Activated effector memory CD4-positive, alpha-beta T cell treated with anti-CD3 and anti-CD28 coated beads, Interleukin-2, amount 50 U/mL, for 16 hours (primary cell): ENCODE data around the gene HNRNPUL2.
"Not testable (repeated sequence)": the region's sequence is repeated elsewhere in the genome, so short reads cannot be mapped to it uniquely, and the experiment has no call there.

Experiments used
- DNase-seq: peaks from one replicate; pipeline ENCODE4 v3.0.0-alpha.2; 2020

The HNRNPUL2 gene

DNA sequence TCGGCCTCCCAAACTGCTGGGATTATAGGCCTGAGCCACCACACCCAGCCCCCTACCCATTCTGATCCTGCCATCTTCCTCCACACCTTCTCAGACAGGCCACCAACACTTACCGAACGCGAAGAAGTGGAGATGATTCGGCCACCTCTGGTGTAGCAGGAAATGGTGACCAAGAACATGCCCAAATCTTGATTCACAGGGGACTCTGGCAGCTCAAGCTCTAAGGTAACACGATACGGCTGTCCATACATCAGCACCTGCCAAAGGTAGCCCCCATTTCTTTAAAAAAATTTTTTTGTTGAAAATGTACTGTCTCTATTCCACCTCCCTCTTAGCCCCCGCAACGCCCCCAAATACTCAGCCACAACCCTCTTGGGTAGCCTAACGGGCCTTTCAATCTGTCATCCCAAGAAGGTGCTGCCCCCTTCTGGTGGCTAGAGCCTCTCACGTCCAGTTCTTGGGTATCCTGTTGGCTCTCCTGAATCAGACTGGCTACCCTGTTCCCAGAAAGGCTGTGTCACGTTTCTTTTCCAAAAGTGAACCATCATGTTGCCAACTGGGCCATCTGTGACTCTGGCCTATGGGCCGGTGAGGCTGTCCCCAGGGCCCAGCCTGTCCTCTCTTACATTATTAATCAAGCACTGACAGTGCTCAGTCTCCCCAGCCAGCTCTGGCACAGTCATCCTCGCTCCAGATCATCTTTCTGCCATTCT, 32.6 kb downstream of the HNRNPUL2 start:
- peak; percentile 91 for DNase-seq

DNA sequence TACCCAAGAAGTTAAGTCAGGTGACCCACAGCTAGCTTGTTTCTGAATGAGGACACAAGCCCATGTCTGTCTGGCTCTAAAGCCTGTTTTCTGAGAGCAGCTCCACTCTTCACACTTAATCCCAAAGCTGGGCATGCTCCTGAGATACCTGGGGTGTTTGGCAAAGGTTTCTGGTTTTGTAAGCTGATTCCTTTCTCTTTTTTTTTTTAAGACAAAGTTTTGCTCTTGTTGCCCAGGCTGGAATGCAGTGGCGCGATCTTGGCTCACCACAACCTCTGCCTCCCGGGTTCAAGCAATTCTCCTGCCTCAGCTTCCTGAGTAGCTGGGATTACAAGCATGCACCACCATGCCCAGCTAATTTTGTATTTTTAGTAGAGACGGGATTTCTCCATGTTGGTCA, 33.6 kb downstream of the HNRNPUL2 start:
- not testable (repeated sequence) for DNase-seq

- no peak for DNase-seq
Measured at GRCh38 chr11:62689421-62690183, 37.7 kb downstream of the HNRNPUL2 start, which contains the start of gene LRRN4CL. TSS of gene LRRN4CL (minus strand) at chr11:62689530. CDS start at chr11:62688508, 1,022 bp downstream.

DNA sequence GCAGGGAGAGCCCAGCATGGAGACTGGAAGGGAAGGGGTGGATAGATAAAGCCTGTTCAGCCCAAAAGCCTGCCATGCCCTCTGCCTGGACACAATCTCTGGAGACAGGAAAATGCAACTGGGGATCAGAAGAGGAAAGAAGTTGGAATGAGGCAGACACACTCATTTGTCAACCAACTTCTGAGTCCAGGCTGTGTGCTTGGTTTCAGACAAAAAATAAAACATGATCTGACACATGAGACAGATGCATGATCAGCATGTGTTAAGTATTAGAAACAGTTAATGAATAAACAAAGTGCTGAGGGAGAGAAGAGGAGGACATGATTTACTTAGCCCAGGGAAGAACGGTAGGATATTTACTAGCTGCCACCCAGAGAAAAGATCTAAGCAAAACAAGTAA, 38.8 kb downstream of the HNRNPUL2 start:
- DNase-seq = no peak

DNA sequence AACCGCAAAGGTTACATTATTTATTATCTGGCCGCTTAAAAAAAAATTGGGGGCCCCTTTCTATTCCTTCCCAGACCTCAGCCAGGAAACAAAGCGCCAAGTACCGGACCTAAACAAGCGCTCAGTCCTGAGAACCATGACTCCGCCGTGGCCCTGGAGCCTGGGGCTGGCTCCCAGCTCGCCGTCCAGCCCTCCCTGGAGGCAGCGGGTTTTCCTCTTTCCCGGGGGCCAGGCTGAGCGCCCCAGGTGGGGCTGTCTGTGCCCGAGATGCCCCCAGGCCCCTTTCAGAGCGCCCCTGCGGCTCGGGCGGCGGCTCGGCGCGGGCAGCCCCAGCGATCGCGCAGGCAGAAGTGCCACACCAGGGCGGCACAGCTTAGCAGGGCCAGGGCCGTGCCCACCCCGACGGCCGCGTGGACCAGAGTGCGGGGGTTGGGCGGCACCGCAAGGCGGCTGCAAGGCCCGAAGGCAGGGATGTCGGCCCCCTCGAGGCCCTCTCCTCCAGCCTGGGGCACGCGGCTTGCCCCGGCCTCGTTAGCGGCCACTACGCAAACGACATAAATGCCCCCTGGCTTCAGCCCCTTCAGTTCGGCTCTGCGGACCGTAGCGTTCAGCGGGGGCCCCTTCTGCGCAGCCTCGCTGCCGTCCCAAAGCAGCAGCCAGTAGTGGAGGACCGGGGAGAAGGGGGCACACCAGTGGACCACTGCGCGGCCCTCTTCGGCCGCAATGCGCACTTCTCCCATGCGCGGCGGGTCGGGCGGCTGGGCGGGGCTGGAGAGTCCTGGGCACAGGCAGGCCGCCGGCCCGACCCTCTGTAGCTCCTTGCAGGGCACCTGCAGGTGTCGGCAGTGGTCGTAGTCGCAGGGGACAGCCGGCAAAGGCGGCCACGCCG, 39.5 kb downstream of the HNRNPUL2 start:
- no peak for DNase-seq

- DNase-seq = no peak
Measured at GRCh38 chr11:62682518-62682917, 44.7 kb downstream of the HNRNPUL2 start.

GRCh38 chr11:62680825-62681240, 46.4 kb downstream of the HNRNPUL2 start:
- no peak for DNase-seq

DNA sequence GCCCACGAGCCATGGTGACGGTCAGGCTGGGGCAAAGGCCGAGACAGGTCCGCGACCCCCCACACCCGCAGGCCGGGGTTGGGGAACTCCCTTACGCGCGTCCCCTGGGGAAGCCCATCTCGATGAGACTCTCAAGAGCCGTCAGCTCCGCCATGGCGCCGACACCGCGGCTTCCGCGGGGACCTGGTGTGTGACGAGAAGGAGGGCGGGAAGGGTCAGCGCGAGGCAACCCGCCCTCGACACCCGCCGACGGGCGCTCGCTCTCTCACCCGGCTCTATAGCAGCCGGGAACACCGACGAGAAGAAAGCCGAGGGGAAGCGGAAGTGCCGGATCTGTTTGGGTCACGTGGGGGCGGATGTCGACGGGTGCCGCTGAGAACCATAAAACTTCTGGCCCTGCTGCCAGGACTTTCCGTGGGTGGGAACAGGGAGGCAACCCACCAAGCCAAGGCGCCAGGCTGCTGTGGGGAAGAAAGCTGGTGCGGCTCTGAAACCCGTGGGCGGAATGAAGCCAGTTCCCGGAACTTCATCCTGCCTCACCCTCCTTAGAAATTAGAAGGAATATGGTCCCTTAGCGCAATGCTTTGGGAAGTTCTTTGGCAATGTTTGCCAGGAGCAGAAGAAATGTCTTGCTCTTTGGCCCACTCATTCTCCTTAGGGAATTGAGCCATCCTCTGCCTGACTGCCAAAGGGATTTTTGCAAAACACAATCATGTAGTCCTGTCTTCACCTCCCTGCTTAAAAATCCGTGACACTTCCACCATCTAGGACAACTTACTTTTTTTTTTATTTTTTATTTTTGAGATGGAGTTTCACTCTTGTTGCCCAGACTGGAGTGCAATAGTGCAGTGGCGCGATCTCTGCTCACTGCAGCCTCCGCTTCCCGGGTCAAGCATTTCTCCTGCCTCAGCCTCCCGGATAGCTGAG, 48.2 kb downstream of the HNRNPUL2 start, which contains the start of gene UBXN1:
UBXN1 (minus strand) TSS at position 304 of the 927 bp plus-strand sequence; CDS start at position 154, 150 bp downstream.
- peak; percentile 94 for DNase-seq

- DNase-seq = no peak
Measured at GRCh38 chr11:62678433-62678769, 48.9 kb downstream of the HNRNPUL2 start.

DNA sequence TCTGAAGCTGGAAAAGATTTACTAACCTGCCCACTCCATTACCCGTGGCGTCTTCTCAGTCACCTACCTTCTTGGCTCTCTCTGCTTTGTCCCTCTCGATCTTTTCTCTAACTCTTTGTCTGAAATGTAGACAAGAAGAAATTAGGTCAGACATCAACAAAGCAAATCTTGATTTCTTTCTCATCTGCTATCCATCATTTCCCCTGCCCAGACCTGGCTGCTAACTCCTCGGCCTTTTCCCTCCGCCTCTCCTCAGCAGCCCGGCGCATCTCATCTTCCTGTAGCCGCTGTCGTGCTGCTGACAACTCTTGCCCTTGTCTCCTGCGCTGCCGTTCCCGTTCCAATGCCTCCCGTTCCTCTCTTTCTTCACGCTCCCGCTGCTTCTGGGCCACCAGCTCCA, 49.5 kb downstream of the HNRNPUL2 start:
- no peak for DNase-seq

GRCh38 chr11:62677156-62677555, 50.1 kb downstream of the HNRNPUL2 start:
- no peak for DNase-seq

- DNase-seq = no peak
Measured at GRCh38 chr11:62676698-62677097, 50.6 kb downstream of the HNRNPUL2 start.

- not testable (repeated sequence) for DNase-seq
Measured at GRCh38 chr11:62675415-62675814, 51.8 kb downstream of the HNRNPUL2 start.

- DNase-seq = no peak
Measured at GRCh38 chr11:62673196-62673525, 54.1 kb downstream of the HNRNPUL2 start.

DNA sequence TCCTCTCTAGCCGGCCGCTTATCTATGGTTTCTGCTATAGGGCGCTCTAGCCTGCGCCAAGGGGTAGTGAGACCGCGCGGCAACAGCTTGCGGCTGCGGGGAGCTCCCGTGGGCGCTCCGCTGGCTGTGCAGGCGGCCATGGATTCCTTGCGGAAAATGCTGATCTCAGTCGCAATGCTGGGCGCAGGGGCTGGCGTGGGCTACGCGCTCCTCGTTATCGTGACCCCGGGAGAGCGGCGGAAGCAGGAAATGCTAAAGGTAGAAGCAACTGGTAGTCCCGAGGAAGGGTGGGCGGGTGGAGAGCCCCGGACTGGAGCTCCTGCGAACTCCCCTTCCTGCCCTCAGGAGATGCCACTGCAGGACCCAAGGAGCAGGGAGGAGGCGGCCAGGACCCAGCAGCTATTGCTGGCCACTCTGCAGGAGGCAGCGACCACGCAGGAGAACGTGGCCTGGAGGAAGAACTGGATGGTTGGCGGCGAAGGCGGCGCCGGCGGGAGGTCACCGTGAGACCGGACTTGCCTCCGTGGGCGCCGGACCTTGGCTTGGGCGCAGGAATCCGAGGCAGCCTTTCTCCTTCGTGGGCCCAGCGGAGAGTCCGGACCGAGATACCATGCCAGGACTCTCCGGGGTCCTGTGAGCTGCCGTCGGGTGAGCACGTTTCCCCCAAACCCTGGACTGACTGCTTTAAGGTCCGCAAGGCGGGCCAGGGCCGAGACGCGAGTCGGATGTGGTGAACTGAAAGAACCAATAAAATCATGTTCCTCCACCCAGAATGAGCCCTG, 55.5 kb downstream of the HNRNPUL2 start, which contains the start of the genes LBHD1 and UQCC3:
LBHD1 (minus strand) TSS at position 660 of the 782 bp plus-strand sequence. CDS start 2,236 bp downstream, outside the sequence.
UQCC3 (plus strand) TSS at position 66 of the 782 bp plus-strand sequence; CDS start at position 139, 73 bp downstream.
- DNase-seq = peak; percentile 89

- DNase-seq = no peak
Measured at GRCh38 chr11:62671236-62671607, 56.0 kb downstream of the HNRNPUL2 start.

DNA sequence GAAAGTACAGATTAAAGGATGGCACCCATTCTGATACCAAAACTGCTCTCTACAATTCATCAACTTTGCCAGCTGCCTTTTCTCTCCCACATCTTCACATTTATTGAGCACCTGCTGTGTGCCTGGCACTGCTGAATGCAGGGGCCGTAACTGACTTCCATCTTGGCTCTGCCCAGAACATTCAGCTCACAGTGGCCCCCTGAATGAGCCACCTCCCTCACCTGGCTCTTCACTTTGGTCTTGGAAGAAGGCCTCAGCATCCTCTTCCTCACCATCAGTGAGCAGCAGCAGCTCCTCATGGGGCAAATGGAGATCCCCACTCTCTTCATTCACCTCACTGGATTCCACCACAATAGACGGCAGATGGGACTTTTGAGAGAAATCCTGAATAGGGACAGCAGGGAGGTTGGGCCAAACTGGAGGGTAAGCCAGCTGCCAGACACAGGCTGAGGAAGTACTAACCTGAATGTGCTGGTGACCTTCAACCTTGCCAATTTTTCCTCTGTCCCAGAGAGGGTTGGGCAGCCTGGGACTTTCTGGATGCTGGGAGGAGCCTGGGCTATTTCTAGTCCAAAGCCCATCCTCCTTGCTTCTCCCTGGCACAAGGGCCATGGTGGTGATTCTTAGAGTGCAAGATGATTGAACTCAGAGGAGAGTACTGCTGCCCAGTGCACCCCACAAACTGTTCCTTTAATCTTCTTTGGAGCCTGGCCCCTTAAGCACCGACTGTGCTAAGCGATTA, 57.7 kb downstream of the HNRNPUL2 start:
- no peak for DNase-seq

GRCh38 chr11:62667460-62667859, 59.8 kb downstream of the HNRNPUL2 start:
- DNase-seq = no peak

DNA sequence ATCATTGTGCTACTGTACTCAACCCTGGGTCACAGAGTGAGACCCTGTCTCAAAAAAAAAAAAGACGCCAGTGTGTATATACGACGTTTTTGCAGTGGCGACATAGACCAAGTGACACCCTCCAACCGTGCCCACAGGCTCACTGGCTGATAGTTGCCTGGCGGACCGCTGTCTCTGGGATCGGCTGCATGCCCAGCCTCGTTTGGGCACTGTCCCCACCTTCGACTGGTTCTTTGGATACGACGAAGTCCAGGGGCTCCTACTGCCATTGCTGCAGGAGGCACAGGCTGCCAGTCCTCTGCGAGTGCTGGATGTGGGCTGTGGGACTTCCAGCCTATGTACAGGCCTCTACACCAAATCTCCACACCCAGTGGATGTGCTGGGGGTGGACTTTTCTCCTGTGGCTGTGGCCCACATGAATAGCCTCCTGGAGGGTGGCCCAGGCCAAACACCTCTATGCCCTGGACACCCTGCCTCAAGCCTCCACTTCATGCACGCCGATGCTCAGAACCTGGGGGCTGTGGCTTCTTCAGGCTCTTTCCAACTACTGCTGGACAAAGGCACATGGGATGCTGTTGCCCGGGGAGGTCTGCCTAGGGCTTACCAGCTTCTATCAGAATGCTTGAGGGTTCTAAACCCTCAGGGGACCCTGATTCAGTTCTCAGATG, 60.9 kb downstream of the HNRNPUL2 start:
- no peak for DNase-seq
